ENCODE measurements around the gene WDR64. TPM values are rescaled to one million over a fixed set of nuclear protein-coding genes. Genes with fewer than 3 reads are reported as not detected.

The WDR64 gene
- total and polyA plus RNA-seq, 2 experiments from 2014 or later: not detected

DNA sequence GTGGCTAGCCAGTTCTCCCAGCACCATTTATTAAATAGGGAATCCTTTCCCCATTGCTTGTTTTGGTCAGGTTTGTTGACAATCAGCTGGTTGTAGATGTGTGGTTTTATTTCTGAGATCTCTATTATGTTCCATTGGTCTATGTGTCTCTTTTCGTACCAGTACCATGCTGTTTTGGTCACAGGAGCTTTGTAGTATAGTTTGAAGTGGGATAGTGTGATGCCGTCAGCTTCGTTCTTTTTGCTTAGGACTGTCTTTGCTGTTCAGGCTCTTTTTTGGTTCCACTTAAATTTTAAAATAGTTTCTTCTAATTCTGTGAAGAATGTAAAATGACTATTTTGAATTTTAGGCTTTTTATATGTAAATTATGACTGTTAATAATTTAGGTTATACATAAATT lies 68.9 kb downstream of the WDR64 start:
- Histone ChIP-seq H3K9me3 (ENCODE audit: low read depth) (no peaks in the 10 kb centered on the region), H3K4me3 (no peak overlapping the region), H3K36me3 (no peaks in the 10 kb centered on the region), H3K27ac (no peak overlapping the region), H3K4me1 (ENCODE audit: low read depth) (no peaks in the 10 kb centered on the region), H3K27me3 (no peaks in the 10 kb centered on the region)
- TF ChIP-seq, protein P1, sequence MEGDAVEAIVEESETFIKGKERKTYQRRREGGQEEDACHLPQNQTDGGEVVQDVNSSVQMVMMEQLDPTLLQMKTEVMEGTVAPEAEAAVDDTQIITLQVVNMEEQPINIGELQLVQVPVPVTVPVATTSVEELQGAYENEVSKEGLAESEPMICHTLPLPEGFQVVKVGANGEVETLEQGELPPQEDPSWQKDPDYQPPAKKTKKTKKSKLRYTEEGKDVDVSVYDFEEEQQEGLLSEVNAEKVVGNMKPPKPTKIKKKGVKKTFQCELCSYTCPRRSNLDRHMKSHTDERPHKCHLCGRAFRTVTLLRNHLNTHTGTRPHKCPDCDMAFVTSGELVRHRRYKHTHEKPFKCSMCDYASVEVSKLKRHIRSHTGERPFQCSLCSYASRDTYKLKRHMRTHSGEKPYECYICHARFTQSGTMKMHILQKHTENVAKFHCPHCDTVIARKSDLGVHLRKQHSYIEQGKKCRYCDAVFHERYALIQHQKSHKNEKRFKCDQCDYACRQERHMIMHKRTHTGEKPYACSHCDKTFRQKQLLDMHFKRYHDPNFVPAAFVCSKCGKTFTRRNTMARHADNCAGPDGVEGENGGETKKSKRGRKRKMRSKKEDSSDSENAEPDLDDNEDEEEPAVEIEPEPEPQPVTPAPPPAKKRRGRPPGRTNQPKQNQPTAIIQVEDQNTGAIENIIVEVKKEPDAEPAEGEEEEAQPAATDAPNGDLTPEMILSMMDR (IDR thresholded peaks at IDR 0.05; ENCODE audit: low read depth, low read length): no peak
- DNase-seq (ENCODE audit: low read depth in 1 of 2, low spot score in 1 of 2): no peak

DNA sequence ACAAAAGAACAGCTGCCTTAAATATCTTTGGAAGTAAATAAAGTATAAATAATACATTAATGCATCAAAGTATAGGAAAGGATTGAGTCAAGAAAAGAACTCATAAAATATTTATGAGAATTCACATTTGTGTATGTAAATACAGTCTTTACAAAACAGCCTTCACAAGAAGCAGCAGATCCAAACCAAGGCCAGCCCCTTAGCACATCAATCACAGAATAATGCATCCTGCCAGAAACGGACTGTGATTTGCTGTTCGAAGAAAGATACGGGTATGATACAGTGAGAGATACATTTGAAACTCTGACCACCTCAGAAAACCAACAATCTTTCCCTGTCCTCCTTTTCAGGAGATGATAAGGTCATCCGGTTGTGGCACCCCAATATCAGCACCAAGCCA lies 70.9 kb downstream of the WDR64 start:
- Histone ChIP-seq H3K27ac (no peak overlapping the region), H3K4me1 (ENCODE audit: low read depth) (no peaks in the 10 kb centered on the region), H3K27me3 (no peaks in the 10 kb centered on the region), H3K4me3 (no peak overlapping the region), H3K9me3 (ENCODE audit: low read depth) (no peaks in the 10 kb centered on the region), H3K36me3 (no peaks in the 10 kb centered on the region)
- TF ChIP-seq, protein P1 (IDR thresholded peaks at IDR 0.05; ENCODE audit: low read depth, low read length): no peak
- DNase-seq (ENCODE audit: low read depth in 1 of 2, low spot score in 1 of 2): no peak

DNA sequence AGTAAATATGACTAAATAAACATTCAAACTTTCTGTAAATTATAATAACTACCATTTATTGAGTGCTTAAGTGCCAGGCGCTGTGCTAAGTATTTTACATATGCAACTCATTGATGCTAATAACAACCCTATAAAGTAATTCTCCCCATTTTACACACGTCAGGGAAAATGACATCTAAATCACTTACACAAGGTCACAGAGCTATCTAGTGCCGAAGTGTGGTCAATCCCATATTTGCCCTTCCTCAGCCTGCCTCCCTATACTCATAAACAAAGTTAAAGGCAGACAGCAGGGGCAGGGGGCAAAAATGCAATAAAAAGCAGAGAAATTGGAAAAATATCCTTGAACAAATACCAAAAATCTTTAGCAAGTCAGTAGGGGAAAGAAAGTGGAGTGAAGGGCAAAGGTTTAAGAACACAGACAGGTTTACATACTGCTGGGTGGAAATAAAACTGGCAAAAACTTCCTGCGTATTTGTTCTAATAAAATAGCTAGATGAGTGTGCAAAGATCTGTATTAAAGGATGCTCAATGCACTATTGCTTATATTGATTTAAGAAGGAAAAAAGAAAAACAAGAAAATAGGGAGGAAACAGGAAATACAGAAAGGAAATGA lies 72.8 kb downstream of the WDR64 start:
- TF ChIP-seq, protein P1 (IDR thresholded peaks at IDR 0.05; ENCODE audit: low read depth, low read length): no peak
- no peaks in the 10 kb centered on the region for H3K9me3 ChIP-seq (ENCODE audit: low read depth)

DNA sequence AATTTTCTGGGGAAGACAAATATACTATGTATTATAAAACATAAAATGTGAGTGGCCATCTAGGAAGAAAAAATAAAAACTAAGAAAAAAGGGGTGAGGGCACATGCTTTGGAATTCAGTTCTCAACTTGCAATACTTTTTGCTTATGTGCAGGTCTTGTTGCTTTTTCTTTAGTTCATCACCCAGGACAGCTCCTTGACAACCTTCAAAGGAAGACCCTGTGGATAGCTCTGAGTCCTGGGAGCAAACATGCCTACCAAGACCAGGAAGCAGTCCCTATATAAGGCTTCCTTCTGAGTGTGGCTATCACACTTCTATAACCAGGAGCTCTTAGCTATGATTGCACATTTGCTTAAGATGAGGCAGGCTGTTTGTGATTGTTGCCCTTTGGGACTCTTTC lies 78.0 kb downstream of the WDR64 start:
- no peaks in the 10 kb centered on the region for H3K4me1 ChIP-seq (ENCODE audit: low read depth)
- no peak overlapping the region for H3K4me3 ChIP-seq
- H3K36me3 ChIP-seq: no peaks in the 10 kb centered on the region
- no peaks in the 10 kb centered on the region for H3K9me3 ChIP-seq (ENCODE audit: low read depth)
- no peaks in the 10 kb centered on the region for H3K27me3 ChIP-seq
- TF ChIP-seq, protein P1 (IDR thresholded peaks at IDR 0.05; ENCODE audit: low read depth, low read length): no peak
- H3K27ac ChIP-seq: no peak overlapping the region
- DNase-seq (ENCODE audit: low read depth in 1 of 2, low spot score in 1 of 2): no peak

More for the DNA sequence above, 72.8 kb downstream of the WDR64 start:
- Histone ChIP-seq H3K4me3 (no peak overlapping the region), H3K27me3 (no peaks in the 10 kb centered on the region), H3K27ac (no peak overlapping the region), H3K36me3 (no peaks in the 10 kb centered on the region), H3K4me1 (ENCODE audit: low read depth) (no peaks in the 10 kb centered on the region)
- no peak for DNase-seq (ENCODE audit: low read depth in 1 of 2, low spot score in 1 of 2)

DNA sequence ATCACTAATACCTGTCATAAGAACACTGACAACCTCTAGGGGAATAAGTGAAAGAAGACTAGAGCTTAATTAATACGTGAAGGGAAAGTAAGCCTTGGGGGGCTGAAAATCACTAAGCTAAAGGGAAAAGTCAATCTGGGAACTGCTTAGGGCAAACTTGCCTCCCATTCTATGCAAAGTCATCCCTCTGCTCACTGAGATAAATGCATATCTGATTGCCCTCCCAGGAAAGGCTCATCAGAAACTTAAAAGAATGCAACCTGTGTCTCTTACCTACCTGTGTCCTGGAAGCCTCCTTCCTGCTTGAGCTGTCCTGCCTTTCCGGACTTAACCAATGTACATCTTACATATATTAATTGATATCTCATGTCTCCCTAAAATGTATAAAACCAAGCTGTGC lies 81.8 kb downstream of the WDR64 start:
- H3K9me3 ChIP-seq (ENCODE audit: low read depth): no peaks in the 10 kb centered on the region
- H3K27ac ChIP-seq: no peak overlapping the region
- H3K36me3 ChIP-seq: no peaks in the 10 kb centered on the region
- TF ChIP-seq, protein P1 (IDR thresholded peaks at IDR 0.05; ENCODE audit: low read depth, low read length): no peak
- H3K27me3 ChIP-seq: no peaks in the 10 kb centered on the region
- H3K4me3 ChIP-seq: no peak overlapping the region
- H3K4me1 ChIP-seq (ENCODE audit: low read depth): no peaks in the 10 kb centered on the region
- no peak for DNase-seq (ENCODE audit: low read depth in 1 of 2, low spot score in 1 of 2)
